ENCODE results near the gene SLC29A1.

Gene SLC29A1

GRCh38 chr6:44223319-44224028 is at the start of gene SLC29A1:
SLC29A1 (plus strand) TSS chr6:44223595; CDS start chr6:44227314, 3,719 bp downstream.
- H3K27ac ChIP-seq, result peak within 1 kb of the TSS; percentile 79
- TF ChIP-seq CTCF (IDR thresholded peaks at IDR 0.05), result peak; percentile 33; the same call in 1 of the 2 replicates
- TF ChIP-seq ZFX (IDR thresholded peaks at IDR 0.05; ENCODE audit: borderline replicate concordance), result no peak

DNA sequence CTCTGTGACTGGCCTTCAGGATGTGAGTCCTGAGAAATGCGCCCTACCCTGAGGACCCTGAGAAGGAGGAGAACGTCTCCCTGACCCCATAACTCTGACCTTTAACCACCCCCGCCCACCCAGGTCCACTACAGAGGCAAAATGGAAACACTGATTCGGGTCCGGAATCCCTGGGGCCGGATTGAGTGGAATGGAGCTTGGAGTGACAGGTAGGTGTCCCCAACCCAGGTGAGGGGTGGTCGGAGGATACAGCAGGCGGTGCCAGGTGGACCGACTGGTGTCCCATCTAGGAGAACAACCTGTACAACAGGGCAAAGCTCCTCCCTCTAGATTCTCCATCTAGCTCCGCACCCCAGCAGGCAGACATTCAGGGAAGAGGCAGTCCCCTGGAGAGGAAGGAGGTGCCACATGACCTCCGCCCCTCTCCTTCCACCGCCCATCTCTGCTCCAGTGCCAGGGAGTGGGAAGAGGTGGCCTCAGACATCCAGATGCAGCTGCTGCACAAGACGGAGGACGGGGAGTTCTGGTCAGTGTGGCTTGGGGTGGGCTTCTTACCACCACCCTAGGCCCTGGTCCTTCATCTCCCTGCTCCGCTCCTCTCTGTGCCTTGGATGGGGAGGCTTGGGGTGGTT is 47.1 kb upstream of the SLC29A1 start:
- no peak overlapping the region for H3K27ac ChIP-seq
- TF ChIP-seq CTCF (IDR thresholded peaks at IDR 0.05) (no peak), ZFX (IDR thresholded peaks at IDR 0.05; ENCODE audit: borderline replicate concordance) (no peak)

DNA sequence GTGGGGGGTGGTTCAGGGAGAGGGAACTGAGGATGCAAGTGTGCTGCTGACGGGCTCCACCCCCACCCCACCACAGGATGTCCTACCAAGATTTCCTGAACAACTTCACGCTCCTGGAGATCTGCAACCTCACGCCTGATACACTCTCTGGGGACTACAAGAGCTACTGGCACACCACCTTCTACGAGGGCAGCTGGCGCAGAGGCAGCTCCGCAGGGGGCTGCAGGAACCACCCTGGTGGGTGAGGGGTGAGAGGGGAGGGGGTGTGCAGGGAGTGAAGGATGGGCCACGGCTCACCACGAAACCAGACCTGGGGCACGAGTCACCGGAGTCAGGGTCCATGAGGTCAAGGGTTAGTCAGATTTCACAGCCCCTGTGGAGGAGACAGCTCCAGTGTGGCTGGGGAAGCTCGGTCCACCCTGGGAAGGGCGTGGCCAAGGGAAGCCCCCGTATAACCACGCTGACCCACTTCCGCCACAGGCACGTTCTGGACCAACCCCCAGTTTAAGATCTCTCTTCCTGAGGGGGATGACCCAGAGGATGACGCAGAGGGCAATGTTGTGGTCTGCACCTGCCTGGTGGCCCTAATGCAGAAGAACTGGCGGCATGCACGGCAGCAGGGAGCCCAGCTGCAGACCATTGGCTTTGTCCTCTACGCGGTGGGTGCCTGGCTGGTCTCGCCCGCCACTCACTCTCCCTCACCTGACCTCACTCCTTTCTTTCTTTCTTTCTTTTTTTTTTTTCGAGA is 46.5 kb upstream of the SLC29A1 start:
- TF ChIP-seq CTCF (IDR thresholded peaks at IDR 0.05) (no peak), ZFX (IDR thresholded peaks at IDR 0.05; ENCODE audit: borderline replicate concordance) (no peak)
- no peak overlapping the region for H3K27ac ChIP-seq

DNA sequence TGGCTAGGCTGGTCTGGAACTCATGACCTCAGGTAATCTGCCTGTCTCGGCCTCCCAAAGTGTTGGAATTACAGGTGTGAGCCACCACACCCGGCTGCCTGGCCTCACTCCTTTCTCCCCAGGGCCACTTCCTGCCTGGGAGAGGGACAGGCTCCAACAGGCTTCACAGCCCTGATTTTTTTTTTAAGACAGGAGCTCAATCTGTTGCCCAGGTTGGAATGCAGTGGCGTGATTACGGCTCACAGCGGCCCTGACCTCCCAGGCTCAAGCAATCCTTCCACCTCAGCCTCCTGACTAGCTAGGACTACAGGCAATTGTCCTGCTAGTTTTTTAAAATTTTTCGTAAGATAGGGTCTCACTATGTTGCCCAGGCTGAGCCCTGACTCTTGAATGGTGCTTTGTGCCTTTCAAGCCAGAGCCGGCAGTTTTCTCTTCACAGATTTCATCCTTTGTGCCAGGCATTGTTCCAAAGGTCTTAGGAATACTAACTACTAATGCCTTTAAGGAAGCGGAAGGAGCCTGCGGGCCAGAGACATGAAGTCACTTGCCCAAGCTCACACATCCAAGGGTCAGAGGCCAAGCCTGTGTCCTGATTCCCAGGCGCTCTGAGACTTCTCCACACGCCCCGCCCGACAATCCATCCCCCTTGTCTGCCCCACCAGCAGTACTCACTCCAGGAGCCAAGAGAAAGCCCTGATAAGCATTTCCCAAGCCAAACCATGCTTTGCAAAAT is 45.5 kb upstream of the SLC29A1 start:
- H3K27ac ChIP-seq, result no peak overlapping the region
- TF ChIP-seq ZFX (IDR thresholded peaks at IDR 0.05; ENCODE audit: borderline replicate concordance) (no peak), CTCF (IDR thresholded peaks at IDR 0.05) (no peak)

- TF ChIP-seq ZFX (IDR thresholded peaks at IDR 0.05; ENCODE audit: borderline replicate concordance), result no peak
- no peak for TF ChIP-seq CTCF (IDR thresholded peaks at IDR 0.05)
- H3K27ac ChIP-seq, result no peak overlapping the region
Measured at GRCh38 chr6:44178424-44179071, 44.8 kb upstream of the SLC29A1 start.

DNA sequence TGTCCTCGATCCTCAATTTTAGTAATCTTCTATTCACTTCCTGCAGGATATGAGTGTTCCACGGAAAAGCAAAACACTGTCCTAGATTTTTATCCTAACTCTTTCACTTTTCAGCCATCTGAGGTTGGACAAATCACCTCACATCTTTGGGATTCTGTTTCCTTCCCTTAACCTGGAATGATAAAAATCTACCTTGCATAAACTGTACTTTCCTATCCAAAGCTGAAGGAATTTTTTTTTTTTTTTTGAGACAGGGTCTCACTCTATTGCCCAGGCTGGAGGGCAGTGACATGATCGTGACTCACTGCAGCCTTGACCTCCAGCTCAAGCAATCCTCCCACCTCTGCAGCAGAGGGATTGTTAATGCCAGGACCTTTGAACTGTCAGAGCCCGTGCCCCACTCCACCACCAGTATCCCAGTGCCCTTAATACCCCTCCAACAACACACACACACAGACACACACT is 44.3 kb upstream of the SLC29A1 start:
- TF ChIP-seq CTCF (IDR thresholded peaks at IDR 0.05) (no peak), ZFX (IDR thresholded peaks at IDR 0.05; ENCODE audit: borderline replicate concordance) (no peak)
- no peak overlapping the region for H3K27ac ChIP-seq

Measured in 22Rv1 (cell line).